ENCODE data around the gene TNFRSF9.

DNA sequence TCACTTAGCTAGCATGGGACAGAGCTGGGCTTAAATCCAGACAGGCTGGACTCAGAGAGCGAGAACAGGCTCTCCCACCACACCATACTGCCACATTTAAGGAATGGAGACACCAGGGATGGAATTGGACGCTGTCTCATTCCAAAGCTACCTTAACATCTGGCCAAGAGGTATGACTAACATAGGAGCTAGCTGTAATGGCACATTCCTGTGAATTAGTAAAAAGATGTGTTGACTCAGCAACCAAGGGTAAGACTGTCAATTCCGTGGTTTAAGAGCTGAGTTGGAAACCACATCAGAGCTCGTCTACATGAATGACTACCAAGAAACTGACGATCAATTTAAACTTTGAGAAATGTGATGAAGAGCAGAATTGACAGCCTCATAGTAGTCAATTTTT is 8.3 kb upstream of the TNFRSF9 start:
- TF ChIP-seq, protein P1, sequence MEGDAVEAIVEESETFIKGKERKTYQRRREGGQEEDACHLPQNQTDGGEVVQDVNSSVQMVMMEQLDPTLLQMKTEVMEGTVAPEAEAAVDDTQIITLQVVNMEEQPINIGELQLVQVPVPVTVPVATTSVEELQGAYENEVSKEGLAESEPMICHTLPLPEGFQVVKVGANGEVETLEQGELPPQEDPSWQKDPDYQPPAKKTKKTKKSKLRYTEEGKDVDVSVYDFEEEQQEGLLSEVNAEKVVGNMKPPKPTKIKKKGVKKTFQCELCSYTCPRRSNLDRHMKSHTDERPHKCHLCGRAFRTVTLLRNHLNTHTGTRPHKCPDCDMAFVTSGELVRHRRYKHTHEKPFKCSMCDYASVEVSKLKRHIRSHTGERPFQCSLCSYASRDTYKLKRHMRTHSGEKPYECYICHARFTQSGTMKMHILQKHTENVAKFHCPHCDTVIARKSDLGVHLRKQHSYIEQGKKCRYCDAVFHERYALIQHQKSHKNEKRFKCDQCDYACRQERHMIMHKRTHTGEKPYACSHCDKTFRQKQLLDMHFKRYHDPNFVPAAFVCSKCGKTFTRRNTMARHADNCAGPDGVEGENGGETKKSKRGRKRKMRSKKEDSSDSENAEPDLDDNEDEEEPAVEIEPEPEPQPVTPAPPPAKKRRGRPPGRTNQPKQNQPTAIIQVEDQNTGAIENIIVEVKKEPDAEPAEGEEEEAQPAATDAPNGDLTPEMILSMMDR (IDR thresholded peaks at IDR 0.05 in 8 of 11, conservative IDR thresholded peaks at IDR 0.05 in 3 of 11): no peak
- no peak for TF ChIP-seq POLR2A (IDR thresholded peaks at IDR 0.05)
- TF ChIP-seq POLR2AphosphoS5 (IDR thresholded peaks at IDR 0.05): no peak
